KG1 (cell line): ENCODE measurements around the gene CTSS.
A peak's percentile ranks its signal among the peaks of the same experiment; 100 is the strongest.
"Not testable (repeated sequence)": the region's sequence is repeated elsewhere in the genome, so short reads cannot be mapped to it uniquely, and the experiment has no call there.

Source experiments
- DNase-seq: peaks from one replicate; lab custom pipeline; 2025; lab: John Stamatoyannopoulos, UW

The CTSS gene

GRCh38 chr1:150765296-150765976 lies at the start of gene CTSS:
Gene CTSS (minus strand): TSS chr1:150765778. CDS start chr1:150764763, 1,015 bp downstream.
- peak; percentile 63 for DNase-seq

GRCh38 chr1:150813028-150813707 lies 47.6 kb upstream of the CTSS start:
- no peak for DNase-seq

GRCh38 chr1:150810958-150811659 lies 45.5 kb upstream of the CTSS start:
- no peak for DNase-seq

- DNase-seq = no peak
These were observed 44.1 kb upstream of the CTSS start for GRCh38 chr1:150809651-150810050.

- DNase-seq = no peak
These were observed 43.3 kb upstream of the CTSS start for GRCh38 chr1:150808846-150809245.

- no peak for DNase-seq
These were observed 42.5 kb upstream of the CTSS start, which contains the start of gene CTSK for GRCh38 chr1:150808121-150808520. Gene CTSK (minus strand): TSS chr1:150808260. CDS start chr1:150806805, 1,455 bp downstream.

GRCh38 chr1:150807249-150808023 lies 41.9 kb upstream of the CTSS start:
- DNase-seq = no peak

- DNase-seq = no peak
These were observed 40.3 kb upstream of the CTSS start for GRCh38 chr1:150805899-150806298.

GRCh38 chr1:150804671-150805070 lies 39.1 kb upstream of the CTSS start:
- no peak for DNase-seq

GRCh38 chr1:150799089-150799488 lies 33.5 kb upstream of the CTSS start:
- no peak for DNase-seq

GRCh38 chr1:150798525-150798924 lies 32.9 kb upstream of the CTSS start:
- no peak for DNase-seq

- no peak for DNase-seq
These were observed 30.8 kb upstream of the CTSS start for GRCh38 chr1:150796374-150796773.

GRCh38 chr1:150793778-150794177 lies 28.2 kb upstream of the CTSS start:
- DNase-seq = not testable (repeated sequence)

GRCh38 chr1:150793221-150793620 lies 27.6 kb upstream of the CTSS start:
- DNase-seq = no peak

GRCh38 chr1:150791585-150791984 lies 26.0 kb upstream of the CTSS start:
- DNase-seq = no peak

- no peak for DNase-seq
These were observed 23.8 kb upstream of the CTSS start for GRCh38 chr1:150789396-150789795.

GRCh38 chr1:150788946-150789345 lies 23.4 kb upstream of the CTSS start:
- DNase-seq = no peak

GRCh38 chr1:150787455-150787854 lies 21.9 kb upstream of the CTSS start:
- no peak for DNase-seq

GRCh38 chr1:150780510-150780909 lies 14.9 kb upstream of the CTSS start:
- no peak for DNase-seq

GRCh38 chr1:150778409-150778808 lies 12.8 kb upstream of the CTSS start:
- no peak for DNase-seq

- DNase-seq = no peak
These were observed 12.0 kb upstream of the CTSS start for GRCh38 chr1:150777544-150777943.

- DNase-seq = not testable (repeated sequence)
These were observed 10.4 kb upstream of the CTSS start for GRCh38 chr1:150775931-150776505.
